Amygdala (tissue), 56 donors: Measurements from ENCODE around the gene THOC5.
"Not testable (repeated sequence)": the region's sequence is repeated elsewhere in the genome, so short reads cannot be mapped to it uniquely, and the experiment has no call there.

Experiments used
- DNase-seq, 56 donors: peaks; one replicate each; lab custom pipeline; 2025; lab: John Stamatoyannopoulos, UW

Gene THOC5

GRCh38 chr22:29563652-29564460 lies 10.3 kb upstream of the THOC5 start:
- DNase-seq, result no peak

- DNase-seq, result no peak
Measured at GRCh38 chr22:29559853-29560252, 6.3 kb upstream of the THOC5 start.

DNA sequence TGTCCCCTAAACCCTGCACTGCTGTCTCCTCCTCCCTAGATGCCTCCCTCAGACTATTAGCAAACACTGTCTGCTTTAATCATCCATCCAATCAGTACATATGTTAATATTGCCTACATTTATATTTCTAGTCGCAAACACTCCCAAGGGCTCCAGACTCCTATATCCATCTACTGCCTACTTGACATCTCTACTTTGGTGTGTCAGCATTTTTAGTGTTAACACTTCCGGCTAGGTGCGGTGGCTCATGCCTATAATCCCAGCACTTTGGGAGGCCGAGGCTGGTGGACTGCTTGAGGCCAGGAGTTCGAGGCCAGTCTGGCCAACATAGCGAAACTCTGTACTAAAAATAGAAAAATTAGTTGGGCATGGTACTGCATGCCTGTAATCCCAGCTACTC lies 5.5 kb upstream of the THOC5 start:
- no peak for DNase-seq

DNA sequence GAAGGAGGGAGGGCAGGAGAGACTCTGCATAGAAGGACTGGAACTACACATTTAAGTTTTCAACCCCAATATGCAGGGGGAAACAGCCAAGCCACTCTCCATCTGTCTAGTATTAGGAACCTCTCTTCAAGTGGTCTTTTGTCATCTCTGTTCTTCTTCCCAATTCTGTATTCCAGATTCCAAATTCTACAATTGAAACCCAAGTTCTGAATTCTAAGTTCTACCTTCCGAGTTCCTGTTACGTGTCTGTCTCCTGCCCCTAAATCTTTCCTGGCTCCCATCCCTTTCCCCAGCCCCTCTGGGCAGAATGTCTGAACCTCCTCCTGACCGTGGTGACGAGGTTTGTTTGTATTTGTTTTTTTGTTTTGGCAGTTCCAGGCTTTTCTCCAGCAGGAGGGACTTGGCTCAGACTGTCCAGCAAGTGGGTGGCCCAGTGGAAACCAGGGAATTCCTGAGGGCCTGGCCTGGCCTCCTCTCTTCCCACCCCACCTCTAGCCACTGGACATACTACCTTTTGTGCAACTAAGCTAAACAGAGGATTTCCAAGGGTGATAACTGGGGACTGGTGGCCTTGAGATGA lies 1.6 kb upstream of the THOC5 start:
- DNase-seq, result peak in 43 of 56 donors; percentile 1 to 75 (median 25)

GRCh38 chr22:29552357-29552756 lies 1.2 kb downstream of the THOC5 start:
- DNase-seq, result not testable (repeated sequence)

GRCh38 chr22:29550005-29550404 lies 3.6 kb downstream of the THOC5 start:
- DNase-seq, result no peak

GRCh38 chr22:29545045-29545444 lies 8.5 kb downstream of the THOC5 start:
- not testable (repeated sequence) for DNase-seq

- no peak for DNase-seq
Measured at GRCh38 chr22:29541845-29542244, 11.7 kb downstream of the THOC5 start.

DNA sequence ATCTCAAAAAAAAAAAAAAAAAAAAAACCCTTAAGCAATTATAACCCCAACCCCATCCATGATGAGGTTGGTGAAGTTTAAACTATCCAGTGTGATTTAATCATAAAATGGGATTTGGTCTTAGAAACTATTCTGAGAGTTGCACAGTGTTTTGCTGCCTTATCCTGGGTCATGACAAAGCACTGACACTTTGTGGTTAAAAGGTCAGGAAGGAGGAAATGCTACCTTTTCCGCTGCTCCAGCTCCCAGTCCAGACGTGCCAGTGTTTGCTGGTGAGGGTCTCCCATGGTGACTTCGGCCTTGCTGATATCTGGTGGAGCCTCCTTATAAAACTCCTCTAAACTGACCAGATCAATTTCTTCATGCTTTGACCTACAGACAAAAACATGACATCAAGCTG lies 14.5 kb downstream of the THOC5 start:
- no peak for DNase-seq

DNA sequence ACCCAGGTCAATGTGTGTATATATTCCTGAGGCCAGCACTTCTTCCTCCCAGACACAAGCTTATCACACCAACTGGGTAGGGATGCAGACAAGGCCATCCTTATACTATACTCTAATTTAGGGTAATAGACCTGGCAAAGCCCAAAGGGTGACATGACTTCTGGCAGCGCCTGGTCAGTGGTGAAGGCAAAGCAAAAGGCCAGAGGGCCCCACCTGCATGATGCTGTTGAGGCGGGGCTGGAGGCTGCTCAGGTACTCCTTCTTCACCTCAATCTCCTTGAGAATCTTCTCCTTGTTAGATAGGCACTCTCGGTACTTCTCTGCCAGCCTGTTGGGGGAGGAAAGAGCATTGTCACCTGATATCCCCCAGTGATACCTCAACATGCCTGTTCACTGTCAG lies 17.1 kb downstream of the THOC5 start:
- DNase-seq, result no peak

GRCh38 chr22:29531419-29531818 lies 22.1 kb downstream of the THOC5 start:
- DNase-seq, result no peak

DNA sequence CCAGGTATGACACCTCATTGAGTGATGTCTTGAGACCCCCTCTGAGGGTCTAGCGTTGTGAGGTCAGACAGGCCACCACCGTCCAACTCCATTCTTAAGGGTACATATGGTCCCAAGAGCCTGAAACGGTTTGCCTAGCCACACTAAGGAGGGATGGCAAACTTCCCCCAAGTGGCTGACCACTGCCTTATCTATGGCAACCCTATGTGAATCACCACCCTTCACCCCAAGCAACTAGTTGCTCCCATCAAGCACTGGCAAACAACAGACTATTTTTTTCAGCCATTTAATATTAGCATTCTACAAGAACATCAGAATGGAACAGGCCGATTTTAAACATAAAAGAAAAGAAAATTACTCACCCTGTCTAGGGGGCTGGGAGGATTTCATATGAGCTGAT lies 22.8 kb downstream of the THOC5 start:
- DNase-seq, result no peak

DNA sequence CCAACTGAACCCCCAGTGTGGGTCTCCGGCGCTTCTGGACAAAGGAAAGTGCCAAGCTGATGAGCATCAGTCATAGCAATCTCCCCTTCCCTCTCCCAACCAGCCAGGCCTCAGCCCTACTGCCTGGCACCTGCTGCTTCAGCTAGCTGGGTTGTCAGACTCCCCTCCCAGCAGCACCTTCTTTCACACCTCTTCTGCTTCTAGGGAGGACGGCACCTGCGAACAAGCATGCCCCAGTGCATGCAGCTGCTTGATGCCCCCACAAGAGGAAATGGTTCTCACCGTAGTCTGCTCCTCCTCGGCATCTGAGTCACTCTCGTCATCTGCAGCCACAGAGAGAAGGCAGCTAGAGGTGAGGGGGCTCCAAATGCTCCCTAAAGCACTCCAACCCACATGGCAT lies 25.4 kb downstream of the THOC5 start:
- peak in 2 of 56 donors; percentile 9 to 15 for DNase-seq

GRCh38 chr22:29524442-29525191 lies 28.9 kb downstream of the THOC5 start:
- DNase-seq, result peak in 6 of 56 donors; percentile 2 to 25 (median 7)

DNA sequence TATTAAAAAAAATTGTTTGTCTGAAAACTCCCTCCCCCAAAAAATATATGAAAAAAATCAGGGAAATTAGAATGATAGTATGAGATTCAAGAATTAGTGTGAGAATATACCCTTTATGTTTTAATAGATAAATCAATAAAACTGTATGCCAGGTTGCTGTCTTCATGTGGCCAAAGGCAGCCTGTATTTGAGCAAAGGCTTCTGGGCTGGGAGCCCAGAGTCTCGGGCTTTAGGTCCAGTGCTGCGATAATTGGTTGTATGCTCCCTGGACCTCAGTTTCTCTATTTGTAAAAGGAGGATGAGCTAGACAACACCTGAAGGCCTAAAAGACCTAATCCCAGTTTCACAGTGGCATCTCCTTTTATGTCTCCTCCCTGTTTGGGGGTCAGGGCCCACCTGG lies 29.8 kb downstream of the THOC5 start:
- no peak for DNase-seq

DNA sequence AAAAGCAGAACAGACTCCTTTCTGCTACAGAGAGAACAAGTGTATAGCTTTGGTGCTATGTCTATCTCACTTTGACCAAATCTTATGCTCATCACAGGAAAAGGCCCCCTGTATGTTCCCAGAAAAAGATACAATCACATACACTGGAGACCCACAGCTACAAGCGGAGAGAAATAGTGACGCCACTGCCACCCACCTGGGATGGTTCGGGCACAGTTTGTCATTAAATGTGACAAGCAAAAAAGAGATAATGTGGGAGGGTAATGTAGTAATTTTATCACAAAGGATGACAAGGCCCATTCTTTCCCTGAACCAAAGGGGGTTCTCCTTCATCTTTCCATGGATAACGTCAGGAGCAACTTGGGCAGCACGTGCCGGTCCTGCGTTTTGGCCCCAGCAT lies 32.0 kb downstream of the THOC5 start:
- no peak for DNase-seq

- no peak for DNase-seq
Measured at GRCh38 chr22:29520851-29521250, 32.7 kb downstream of the THOC5 start.

DNA sequence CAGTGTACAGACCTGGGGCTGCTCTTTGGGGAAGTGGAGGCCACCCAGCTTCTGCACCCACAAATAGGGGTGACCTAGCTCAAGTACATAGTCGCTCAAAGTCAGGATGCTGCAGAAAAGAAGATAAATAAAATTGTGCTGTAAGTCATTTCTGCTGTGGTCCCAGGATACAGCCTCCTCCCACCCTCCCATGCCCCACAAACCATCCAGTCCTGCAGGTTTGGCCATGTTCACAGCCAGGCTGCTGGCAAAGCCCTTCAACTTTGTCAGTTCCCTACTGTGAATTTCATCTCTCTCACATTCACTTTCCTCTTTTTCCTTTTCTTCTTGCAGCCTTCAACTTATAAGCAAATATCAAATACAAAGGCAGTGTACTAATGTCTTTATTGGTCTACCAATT lies 33.6 kb downstream of the THOC5 start:
- no peak for DNase-seq

DNA sequence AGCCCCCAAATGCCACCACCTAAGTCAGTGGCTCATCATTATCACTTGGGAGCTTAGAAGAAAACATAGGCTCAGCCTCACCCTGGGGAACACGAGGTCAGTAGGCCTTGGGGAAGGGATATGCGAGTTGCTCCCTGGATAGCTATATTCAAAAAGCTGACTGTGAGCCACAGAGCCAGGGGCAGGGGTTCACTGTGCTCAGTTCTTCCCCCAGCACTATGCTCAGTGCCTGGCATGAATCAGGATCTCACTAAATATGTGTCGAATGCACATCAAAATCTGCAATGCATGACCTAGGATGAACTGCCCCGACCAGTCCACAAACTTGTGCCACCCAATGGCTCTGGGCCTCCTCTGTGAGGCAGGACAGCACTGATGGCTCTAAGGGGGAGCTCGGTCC lies 35.1 kb downstream of the THOC5 start:
- DNase-seq, result no peak

DNA sequence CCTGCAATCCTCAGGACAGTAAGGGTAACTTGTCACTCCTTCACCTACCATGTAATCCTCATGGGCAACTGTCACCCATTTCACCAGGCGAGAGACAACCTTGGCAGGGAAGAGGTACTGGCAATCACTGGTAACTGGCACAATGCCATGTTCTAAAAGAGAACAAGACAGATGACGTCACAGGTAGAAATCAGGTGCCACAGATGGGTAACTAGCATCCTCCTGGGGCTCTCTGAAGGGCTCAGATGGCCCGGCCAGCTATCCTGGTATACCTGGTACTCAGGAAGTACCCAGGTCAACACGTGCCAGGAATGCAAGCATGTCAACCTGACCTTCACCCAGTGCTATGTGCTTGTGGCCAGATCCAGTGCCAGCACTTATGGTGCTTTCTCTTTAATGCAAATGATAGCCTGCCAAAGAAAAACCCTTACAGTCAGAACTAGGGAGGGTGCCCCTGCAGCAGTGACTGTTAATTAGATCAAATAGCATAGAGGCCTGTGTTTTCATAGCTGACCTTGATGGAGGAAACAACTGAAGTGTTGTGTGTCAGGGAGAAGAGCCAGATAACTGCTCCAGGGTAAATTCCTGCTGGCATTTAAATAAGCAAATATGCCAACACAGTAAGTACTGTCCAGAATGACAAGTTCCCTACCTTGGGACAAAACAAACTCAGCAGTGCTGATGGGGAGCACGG lies 36.2 kb downstream of the THOC5 start:
- no peak for DNase-seq

DNA sequence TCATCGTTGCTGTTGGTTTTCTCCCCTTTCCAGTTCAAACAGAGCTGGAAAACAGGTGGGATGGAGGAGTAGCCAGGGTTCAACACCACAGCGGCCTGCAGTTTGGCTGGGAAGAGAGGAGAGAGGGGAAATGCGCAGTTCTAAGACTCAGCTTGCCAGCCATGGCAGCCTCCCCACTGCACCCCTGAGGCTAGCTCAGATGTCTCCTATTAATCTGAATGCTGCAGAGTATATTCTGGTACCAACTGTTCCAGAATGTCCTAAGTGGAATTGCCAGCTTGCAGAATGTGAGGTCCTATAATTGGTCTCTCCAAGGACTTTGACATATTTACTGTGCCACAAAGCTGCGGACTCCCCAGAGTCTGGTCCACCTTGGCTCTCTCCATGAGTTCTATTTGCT lies 41.5 kb downstream of the THOC5 start:
- no peak for DNase-seq
